Endodermal cell (in vitro differentiated cells): ENCODE results near the gene HOMER3. TPM values are rescaled to one million over a fixed set of nuclear protein-coding genes. Genes with fewer than 3 reads are reported as not detected.
"Not testable (repeated sequence)": the region's sequence is repeated elsewhere in the genome, so short reads cannot be mapped to it uniquely, and the experiment has no call there.

Experiments used
- DNase-seq: peaks from one replicate; pipeline ENCODE4 v3.0.0-alpha.2; 2017
- H3K27ac ChIP-seq: 2 replicates; pipeline ENCODE4 v1.5.1; 2013; ENCODE audit warnings: mild to moderate bottlenecking, low read depth, low read length, moderate library complexity
- H3K27me3 ChIP-seq: 2 replicates; pipeline ENCODE4 v1.6.1; 2013; ENCODE audit warnings: mild to moderate bottlenecking, low read length, moderate library complexity; ENCODE audit not compliant: insufficient read depth, control insufficient read depth, poor library complexity, severe bottlenecking
- H3K36me3 ChIP-seq: 2 replicates; pipeline ENCODE4 v1.7.0; 2013; ENCODE audit warnings: mild to moderate bottlenecking, low read length, moderate library complexity; ENCODE audit not compliant: control insufficient read depth, insufficient read depth
- H3K4me1 ChIP-seq: one replicate; pipeline ENCODE4 v1.7.0; 2013; ENCODE audit warnings: low read length; ENCODE audit not compliant: control insufficient read depth, insufficient read depth
- H3K4me3 ChIP-seq: 2 replicates; pipeline ENCODE4 v1.5.1; 2013; ENCODE audit warnings: mild to moderate bottlenecking, low read length, moderate library complexity
- H3K9ac ChIP-seq: 2 replicates; pipeline ENCODE4 v1.6.1; 2013; ENCODE audit warnings: mild to moderate bottlenecking, low read length, moderate library complexity; ENCODE audit not compliant: poor library complexity, severe bottlenecking; ENCODE audit errors: extremely low read depth
- H3K9me3 ChIP-seq: 2 replicates; pipeline ENCODE4 v1.6.1; 2013; ENCODE audit warnings: mild to moderate bottlenecking, low read length, moderate library complexity; ENCODE audit not compliant: control insufficient read depth
- H3K27ac Mint-ChIP-seq: 2 replicates; pipeline ENCODE4 v1.8.0; 2020; ENCODE audit warnings: mixed read lengths
- H3K27me3 Mint-ChIP-seq: 2 replicates; pipeline ENCODE4 v1.8.0; 2021; ENCODE audit warnings: mild to moderate bottlenecking, mixed read lengths; ENCODE audit not compliant: insufficient read depth
- H3K36me3 Mint-ChIP-seq: 2 replicates; pipeline ENCODE4 v1.8.0; 2020; ENCODE audit warnings: low read depth, mixed read lengths
- H3K4me1 Mint-ChIP-seq: 2 replicates; pipeline ENCODE4 v1.8.0; 2020; ENCODE audit warnings: mixed read lengths
- H3K4me3 Mint-ChIP-seq: 2 replicates; pipeline ENCODE4 v1.8.0; 2020; ENCODE audit warnings: mild to moderate bottlenecking, moderate library complexity, mixed read lengths
- H3K9me3 Mint-ChIP-seq: 2 replicates; pipeline ENCODE4 v1.8.0; 2020; ENCODE audit warnings: mild to moderate bottlenecking, mixed read lengths
- CTCF ChIP-seq: fragments of 200-600 bp; sonication (generic); conservative IDR thresholded peaks from 2 replicates; pipeline ENCODE4 v1.5.0; 2021; ENCODE audit warnings: antibody characterized with exemption, mild to moderate bottlenecking
- WGBS, 2 experiments: methylation state at CpG; one replicate each; pipeline versions ENCODE4 v1.1.5 to v1.1.7; 2013; ENCODE audit warnings: missing lambda C conversion rate in 2 of 2, mixed read lengths in 1 of 2; ENCODE audit not compliant: insufficient coverage in 1 of 2, insufficient read length in 1 of 2; 5-methylcytosine and 5-hydroxymethylcytosine counted together
- total RNA-seq, 2 donors: library from RNA; stranded (reverse); fragmentation: NEBNext Ultra II Directional in 1 of 2; extraction: Animal tissue kit (Norgen Biotek cat#: 25700) in 1 of 2; gene quantifications; 2 replicates in 1 of 2; 3 replicates in 1 of 2; pipeline ENCODE4 v1.2.1, GENCODE V29; 2021

The HOMER3 gene
- total RNA-seq, 2 donors from 2014 or later: 21.5 to 31.2 TPM

GRCh38 chr19:18904334-18905057 is 36.5 kb downstream of the HOMER3 start:
- no peak overlapping the region for H3K9ac ChIP-seq
- no peak for DNase-seq
- H3K9me3 ChIP-seq: no peaks in the 10 kb centered on the region
- H3K27ac Mint-ChIP-seq: no peak overlapping the region
- no peak overlapping the region for H3K4me3 ChIP-seq
- H3K27me3 ChIP-seq: no peaks in the 10 kb centered on the region
- H3K4me3 Mint-ChIP-seq: no peak overlapping the region
- H3K9me3 Mint-ChIP-seq: no peaks in the 10 kb centered on the region
- H3K4me1 ChIP-seq: no peaks in the 10 kb centered on the region
- H3K36me3 ChIP-seq: peaks cover 22% of the 10 kb centered on the region
- no peak overlapping the region for H3K27ac ChIP-seq
- peaks cover 27% of the 10 kb centered on the region for H3K36me3 Mint-ChIP-seq
- no peak for TF ChIP-seq CTCF
- WGBS, 2 experiments: 95 to 96% methylated on average over 13 to 25 of the region's 25 CpGs
- H3K4me1 Mint-ChIP-seq: no peaks in the 10 kb centered on the region
- no peaks in the 10 kb centered on the region for H3K27me3 Mint-ChIP-seq

GRCh38 chr19:18903156-18904037 is 37.6 kb downstream of the HOMER3 start:
- H3K36me3 ChIP-seq: peaks cover 14% of the 10 kb centered on the region
- H3K27me3 ChIP-seq: no peaks in the 10 kb centered on the region
- no peak overlapping the region for H3K4me3 ChIP-seq
- H3K27ac Mint-ChIP-seq: no peak overlapping the region
- no peaks in the 10 kb centered on the region for H3K9me3 Mint-ChIP-seq
- TF ChIP-seq CTCF: no peak
- DNase-seq: no peak
- H3K4me1 ChIP-seq: no peaks in the 10 kb centered on the region
- 88 to 91% methylated on average over 24 to 29 of the region's 29 CpGs for WGBS, 2 experiments
- no peaks in the 10 kb centered on the region for H3K9me3 ChIP-seq
- no peaks in the 10 kb centered on the region for H3K27me3 Mint-ChIP-seq
- H3K36me3 Mint-ChIP-seq: peaks cover 26% of the 10 kb centered on the region
- no peaks in the 10 kb centered on the region for H3K4me1 Mint-ChIP-seq
- no peak overlapping the region for H3K27ac ChIP-seq
- H3K4me3 Mint-ChIP-seq: no peak overlapping the region
- H3K9ac ChIP-seq: no peak overlapping the region

GRCh38 chr19:18902519-18902918 is 38.5 kb downstream of the HOMER3 start:
- not testable (repeated sequence) for H3K9me3 Mint-ChIP-seq, H3K4me3 ChIP-seq, H3K9ac ChIP-seq, H3K27ac ChIP-seq, H3K9me3 ChIP-seq, H3K4me1 Mint-ChIP-seq, H3K4me1 ChIP-seq, H3K4me3 Mint-ChIP-seq, H3K27me3 Mint-ChIP-seq, DNase-seq, H3K27me3 ChIP-seq, H3K27ac Mint-ChIP-seq
- peaks cover 26% of the 10 kb centered on the region for H3K36me3 Mint-ChIP-seq
- H3K36me3 ChIP-seq: peaks cover 11% of the 10 kb centered on the region
- 95% methylated on average over 5 of the region's 5 CpGs; no CpG with 5 or more reads in 1 of the 2 experiments for WGBS, 2 experiments
